ENCODE results near the gene ACTN1.

ACTN1 gene

GRCh38 chr14:69002069-69002468 is 23.0 kb upstream of the ACTN1 start:
- Histone ChIP-seq H3K4me3 (ENCODE audit: severe bottlenecking) (no peak overlapping the region), H3K27ac (ENCODE audit: poor library complexity, severe bottlenecking) (no peak overlapping the region), H3K36me3 (ENCODE audit: low read depth) (no peaks in the 10 kb centered on the region), H3K27me3 (ENCODE audit: insufficient read depth, poor library complexity, severe bottlenecking) (no peaks in the 10 kb centered on the region), H3K9me3 (ENCODE audit: severe bottlenecking) (no peaks in the 10 kb centered on the region), H3K4me1 (ENCODE audit: insufficient read depth, poor library complexity, severe bottlenecking) (peaks cover 13% of the 10 kb centered on the region)
- DNase-seq (ENCODE audit: low spot score) (no peak), ATAC-seq (ENCODE audit: low read depth) (peak; percentile 45)
- TF ChIP-seq CTCF (IDR thresholded peaks at IDR 0.05; ENCODE audit: poor library complexity, severe bottlenecking): peak; percentile 32

- ATAC-seq (ENCODE audit: low read depth) (no peak), DNase-seq (ENCODE audit: low spot score) (no peak)
- Histone ChIP-seq H3K36me3 (ENCODE audit: low read depth) (no peaks in the 10 kb centered on the region), H3K4me3 (ENCODE audit: severe bottlenecking) (no peak overlapping the region), H3K27me3 (ENCODE audit: insufficient read depth, poor library complexity, severe bottlenecking) (no peaks in the 10 kb centered on the region), H3K9me3 (ENCODE audit: severe bottlenecking) (no peaks in the 10 kb centered on the region), H3K27ac (ENCODE audit: poor library complexity, severe bottlenecking) (no peak overlapping the region), H3K4me1 (ENCODE audit: insufficient read depth, poor library complexity, severe bottlenecking) (peaks cover 13% of the 10 kb centered on the region)
- no peak for TF ChIP-seq CTCF (IDR thresholded peaks at IDR 0.05; ENCODE audit: poor library complexity, severe bottlenecking)
Observed at GRCh38 chr14:69001375-69001774, 22.3 kb upstream of the ACTN1 start.

GRCh38 chr14:68998062-68998461 is 19.0 kb upstream of the ACTN1 start:
- no peaks in the 10 kb centered on the region for H3K27me3 ChIP-seq (ENCODE audit: insufficient read depth, poor library complexity, severe bottlenecking)
- TF ChIP-seq CTCF (IDR thresholded peaks at IDR 0.05; ENCODE audit: poor library complexity, severe bottlenecking): no peak
- no peak for ATAC-seq (ENCODE audit: low read depth)
- no peaks in the 10 kb centered on the region for H3K36me3 ChIP-seq (ENCODE audit: low read depth)
- no peak overlapping the region for H3K4me3 ChIP-seq (ENCODE audit: severe bottlenecking)
- no peaks in the 10 kb centered on the region for H3K9me3 ChIP-seq (ENCODE audit: severe bottlenecking)
- H3K27ac ChIP-seq (ENCODE audit: poor library complexity, severe bottlenecking): no peak overlapping the region
- H3K4me1 ChIP-seq (ENCODE audit: insufficient read depth, poor library complexity, severe bottlenecking): no peaks in the 10 kb centered on the region
- DNase-seq (ENCODE audit: low spot score): no peak

GRCh38 chr14:68995731-68996130 is 16.6 kb upstream of the ACTN1 start:
- no peak for DNase-seq (ENCODE audit: low spot score)
- no peak for TF ChIP-seq CTCF (IDR thresholded peaks at IDR 0.05; ENCODE audit: poor library complexity, severe bottlenecking)
- Histone ChIP-seq H3K27ac (ENCODE audit: poor library complexity, severe bottlenecking) (no peak overlapping the region), H3K36me3 (ENCODE audit: low read depth) (no peaks in the 10 kb centered on the region), H3K27me3 (ENCODE audit: insufficient read depth, poor library complexity, severe bottlenecking) (no peaks in the 10 kb centered on the region), H3K4me1 (ENCODE audit: insufficient read depth, poor library complexity, severe bottlenecking) (no peaks in the 10 kb centered on the region), H3K9me3 (ENCODE audit: severe bottlenecking) (no peaks in the 10 kb centered on the region), H3K4me3 (ENCODE audit: severe bottlenecking) (no peak overlapping the region)
- no peak for ATAC-seq (ENCODE audit: low read depth)

GRCh38 chr14:68994056-68994455 is 15.0 kb upstream of the ACTN1 start:
- no peaks in the 10 kb centered on the region for H3K9me3 ChIP-seq (ENCODE audit: severe bottlenecking)
- no peak for ATAC-seq (ENCODE audit: low read depth)

More at GRCh38 chr14:68994056-68994455, 15.0 kb upstream of the ACTN1 start:
- no peak for DNase-seq (ENCODE audit: low spot score)
- Histone ChIP-seq H3K27ac (ENCODE audit: poor library complexity, severe bottlenecking) (no peak overlapping the region), H3K36me3 (ENCODE audit: low read depth) (no peaks in the 10 kb centered on the region), H3K27me3 (ENCODE audit: insufficient read depth, poor library complexity, severe bottlenecking) (no peaks in the 10 kb centered on the region), H3K4me1 (ENCODE audit: insufficient read depth, poor library complexity, severe bottlenecking) (no peaks in the 10 kb centered on the region), H3K4me3 (ENCODE audit: severe bottlenecking) (no peak overlapping the region)
- no peak for TF ChIP-seq CTCF (IDR thresholded peaks at IDR 0.05; ENCODE audit: poor library complexity, severe bottlenecking)
